HEK293 (cell line): ENCODE measurements around the gene PTGIS.

Experiments used
- CTCF ChIA-PET: fragments of 350-600 bp; formaldehyde crosslinking; extraction: SDS; loops from one replicate; lab custom pipeline; 2021; ENCODE audit warnings: antibody characterized with exemption; lab: Yijun Ruan, JAX
- POLR2A ChIA-PET: fragments of 300-600 bp; formaldehyde crosslinking; extraction: SDS; loops from one replicate; lab custom pipeline; 2020; ENCODE audit warnings: antibody characterized with exemption, inconsistent platforms; lab: Yijun Ruan, JAX
- H3K27ac ChIP-seq: fragments of 200-500 bp; sonication (Bioruptor generic); 2 replicates; pipeline ENCODE4 v1.5.1; 2014; ENCODE audit warnings: low read depth, low read length, control low read depth, inconsistent platforms; ENCODE audit errors: extremely low read depth
- H3K36me3 ChIP-seq, 2 experiments: fragments of 200-500 bp in 1 of 2; sonication (Bioruptor generic) in 1 of 2; 1 replicate in 1 of 2; 2 replicates in 1 of 2; pipeline ENCODE4 v1.5.1; 2014 to 2017; ENCODE audit warnings: inconsistent platforms in 2 of 2, low read length in 2 of 2; ENCODE audit not compliant: control insufficient read depth in 2 of 2, insufficient read depth in 1 of 2
- H3K4me1 ChIP-seq: fragments of 200-500 bp; sonication (Bioruptor generic); 2 replicates; pipeline ENCODE4 v1.5.1; 2014; ENCODE audit warnings: mild to moderate bottlenecking, low read length, inconsistent platforms; ENCODE audit not compliant: control insufficient read depth, insufficient read depth
- H3K4me3 ChIP-seq: 2 replicates; pipeline ENCODE4 v1.5.1; 2011; ENCODE audit warnings: low read depth, mild to moderate bottlenecking, control low read depth, low read length, moderate library complexity
- H3K9me3 ChIP-seq: fragments of 200-500 bp; sonication (Bioruptor generic); 2 replicates; pipeline ENCODE4 v1.5.1; 2014; ENCODE audit warnings: low read depth, low read length, inconsistent platforms; ENCODE audit not compliant: control insufficient read depth, insufficient read depth
- HOXD13 ChIP-seq: sonication (generic); formaldehyde crosslinking; IDR thresholded peaks from 2 replicates; pipeline ENCODE4 v1.8.0; 2022; ENCODE audit warnings: missing genetic modification reagents, borderline replicate concordance
- KLF9 ChIP-seq: fragments of 450-650 bp; formaldehyde crosslinking; IDR thresholded peaks from 2 replicates; pipeline ENCODE4 v1.5.1; 2016; ENCODE audit warnings: missing biosample characterization, missing genetic modification characterization, low read depth
- MZF1 ChIP-seq: fragments of 450-650 bp; formaldehyde crosslinking; IDR thresholded peaks from 2 replicates; pipeline ENCODE4 v1.5.1; 2017; ENCODE audit warnings: missing biosample characterization, missing genetic modification characterization, borderline replicate concordance
- REST ChIP-seq: fragments of 450-650 bp; formaldehyde crosslinking; IDR thresholded peaks from 2 replicates; pipeline ENCODE4 v1.5.1; 2016; ENCODE audit warnings: missing biosample characterization, missing genetic modification characterization
- SALL2 ChIP-seq: fragments of 450-650 bp; formaldehyde crosslinking; IDR thresholded peaks from 2 replicates; pipeline ENCODE4 v1.5.0; 2017; ENCODE audit warnings: missing biosample characterization, mild to moderate bottlenecking, missing genetic modification characterization, borderline replicate concordance
- ZBTB17 ChIP-seq: fragments of 450-650 bp; formaldehyde crosslinking; IDR thresholded peaks from 2 replicates; pipeline ENCODE4 v1.5.1; 2016; ENCODE audit warnings: missing biosample characterization, missing genetic modification characterization
- ZNF16 ChIP-seq: fragments of 450-650 bp; formaldehyde crosslinking; IDR thresholded peaks from 2 replicates; pipeline ENCODE4 v1.5.1; 2016; ENCODE audit warnings: low read depth, missing biosample characterization, missing genetic modification characterization
- ZNF2 ChIP-seq: fragments of 450-650 bp; formaldehyde crosslinking; IDR thresholded peaks from 2 replicates; pipeline ENCODE4 v1.5.1; 2016; ENCODE audit warnings: missing biosample characterization, missing genetic modification characterization
- ZNF211 ChIP-seq: fragments of 450-650 bp; formaldehyde crosslinking; IDR thresholded peaks from 2 replicates; pipeline ENCODE4 v1.5.1; 2016; ENCODE audit warnings: low read depth, missing biosample characterization, missing genetic modification characterization
- ZNF366 ChIP-seq: fragments of 450-650 bp; formaldehyde crosslinking; conservative IDR thresholded peaks from 2 replicates; pipeline ENCODE4 v1.5.1; 2016; ENCODE audit warnings: missing biosample characterization, missing genetic modification characterization
- ZNF426 ChIP-seq: fragments of 450-650 bp; formaldehyde crosslinking; IDR thresholded peaks from 2 replicates; pipeline ENCODE4 v1.5.1; 2017; ENCODE audit warnings: missing biosample characterization, missing genetic modification characterization, mild to moderate bottlenecking, inconsistent platforms, moderate library complexity
- ZNF473 ChIP-seq: fragments of 450-650 bp; formaldehyde crosslinking; IDR thresholded peaks from 2 replicates; pipeline ENCODE4 v1.5.1; 2017; ENCODE audit warnings: missing biosample characterization, missing genetic modification characterization
- ZNF510 ChIP-seq: fragments of 450-650 bp; formaldehyde crosslinking; IDR thresholded peaks from 2 replicates; pipeline ENCODE4 v1.5.1; 2018; ENCODE audit warnings: mild to moderate bottlenecking, missing genetic modification characterization, missing biosample characterization; ENCODE audit not compliant: insufficient replicate concordance
- ZNF645 ChIP-seq: fragments of 450-650 bp; formaldehyde crosslinking; IDR thresholded peaks from 2 replicates; pipeline ENCODE4; 2016; ENCODE audit warnings: missing biosample characterization, missing genetic modification characterization
- ZNF664 ChIP-seq: fragments of 450-650 bp; formaldehyde crosslinking; IDR thresholded peaks from 2 replicates; pipeline ENCODE4 v1.5.1; 2016; ENCODE audit warnings: missing biosample characterization, missing genetic modification characterization
- ZNF677 ChIP-seq: fragments of 450-650 bp; IDR thresholded peaks from 2 replicates; pipeline ENCODE4 v1.5.0; 2018; ENCODE audit warnings: missing biosample characterization, mild to moderate bottlenecking, missing genetic modification characterization, moderate library complexity
- ZNF777 ChIP-seq: fragments of 450-650 bp; formaldehyde crosslinking; IDR thresholded peaks from 2 replicates; pipeline ENCODE4 v1.5.1; 2017; ENCODE audit warnings: missing biosample characterization, missing genetic modification characterization, borderline replicate concordance

PTGIS gene

GRCh38 chr20:49548371-49548947 is 19.5 kb downstream of the PTGIS start:
- no peak for TF ChIP-seq KLF9
- 0 out of 2 replicates have a peak, but pooled peaks have one; percentile 33 for TF ChIP-seq ZNF473 (tag by site-specific recombination)
- peak; percentile 99 for TF ChIP-seq ZNF366 (tag by site-specific recombination)
- peak; percentile 98 for TF ChIP-seq ZBTB17 (tag by site-specific recombination)
- TF ChIP-seq ZNF426 (tag by site-specific recombination): no peak
- no peak for TF ChIP-seq ZNF645 (tag by site-specific recombination)
- H3K27ac ChIP-seq: no peak overlapping the region
- no peak overlapping the region for H3K4me3 ChIP-seq
- H3K36me3 ChIP-seq: no peaks in the 10 kb centered on the region
- H3K4me1 ChIP-seq: no peaks in the 10 kb centered on the region
- no peaks in the 10 kb centered on the region for H3K9me3 ChIP-seq
- POLR2A ChIA-PET: interaction anchor here (0.6 kb wide), 1 partner anchor 368 kb away, joined by 5 read pairs; no protein-coding TSS in a partner anchor
- CTCF ChIA-PET: interaction anchor here (13.5 kb wide), 1 partner anchor 59 kb away, joined by 297 read pairs; no protein-coding TSS in a partner anchor

- H3K4me3 ChIP-seq: no peak overlapping the region
- H3K9me3 ChIP-seq: no peaks in the 10 kb centered on the region
- H3K27ac ChIP-seq: no peak overlapping the region
- peak; percentile 99 for TF ChIP-seq ZNF2 (tag by site-specific recombination)
- no peak for TF ChIP-seq ZNF677 (tag by site-specific recombination)
- POLR2A ChIA-PET: no interaction called here
- CTCF ChIA-PET: interaction anchor here (0.6 to 13.5 kb wide), 6 partner anchors 9 to 301 kb away, joined by 3 to 297 read pairs (median 4); no protein-coding TSS in a partner anchor
- H3K4me1 ChIP-seq: no peaks in the 10 kb centered on the region
- H3K36me3 ChIP-seq: no peaks in the 10 kb centered on the region
Observed at GRCh38 chr20:49545572-49545971, 22.4 kb downstream of the PTGIS start.

GRCh38 chr20:49544535-49544934 is 23.4 kb downstream of the PTGIS start:
- Histone ChIP-seq H3K9me3 (no peaks in the 10 kb centered on the region), H3K27ac (no peak overlapping the region), H3K4me3 (no peak overlapping the region), H3K36me3 (no peaks in the 10 kb centered on the region), H3K4me1 (no peaks in the 10 kb centered on the region)
- ChIA-PET CTCF (interaction anchor here (0.7 to 13.5 kb wide), 6 partner anchors 36 to 343 kb away, joined by 3 to 297 read pairs (median 6); no protein-coding TSS in a partner anchor), POLR2A (no interaction called here)
- TF ChIP-seq ZNF211 (tag by site-specific recombination) (no peak), ZNF777 (tag by site-specific recombination) (no peak), MZF1 (tag by site-specific recombination) (no peak), SALL2 (tag by site-specific recombination) (no peak), HOXD13 (CRISPR knock-in tag) (no peak), REST (no peak), ZNF664 (tag by site-specific recombination) (no peak), ZNF16 (no peak), ZNF510 (no peak)
